Measurements from ENCODE around the gene POU5F2. TPM values are rescaled to one million over a fixed set of nuclear protein-coding genes. Genes with fewer than 3 reads are reported as not detected.

The POU5F2 gene
- total RNA-seq, 1 donor from 2014 or later, result 1.3 TPM

- intact Hi-C loops (cut with micrococcal nuclease), result loop anchor here (5.0 kb wide), 1 partner anchor 201 kb away; no protein-coding TSS in a partner anchor
Observed at GRCh38 chr5:93716453-93716852, 24.9 kb downstream of the POU5F2 start.

GRCh38 chr5:93715761-93716160 lies 25.6 kb downstream of the POU5F2 start:
- intact Hi-C loops (cut with micrococcal nuclease), result loop anchor here (5.0 kb wide), 1 partner anchor 202 kb away; no protein-coding TSS in a partner anchor

GRCh38 chr5:93715327-93715726 lies 26.1 kb downstream of the POU5F2 start:
- intact Hi-C loops (cut with micrococcal nuclease), result loop anchor here (5.0 kb wide), 1 partner anchor 202 kb away; no protein-coding TSS in a partner anchor

- intact Hi-C loops (cut with micrococcal nuclease), result no loop called here
Observed at GRCh38 chr5:93708442-93708841, 33.0 kb downstream of the POU5F2 start.

- intact Hi-C loops (cut with micrococcal nuclease), result no loop called here
Observed at GRCh38 chr5:93705896-93706295, 35.5 kb downstream of the POU5F2 start.

GRCh38 chr5:93704996-93705395 lies 36.4 kb downstream of the POU5F2 start:
- intact Hi-C loops (cut with micrococcal nuclease), result no loop called here

- intact Hi-C loops (cut with micrococcal nuclease), result no loop called here
Observed at GRCh38 chr5:93691997-93692396, 49.4 kb downstream of the POU5F2 start.

Other genes starting within 250 kb of the POU5F2 start
- gene NR2F1-AS1, start 160.4 kb downstream of the POU5F2 start, total RNA-seq, result not detected in 2 replicates
- not detected in 2 replicates for gene NR2F1, start 158.4 kb downstream of the POU5F2 start, total RNA-seq

All from T-helper 2 cell treated with Interferon-gamma antibody and Interleukin-4, amounts not matched to agents 100 ng/mL and 5 ng/mL, for 36 hours (primary cell).